HG03521 (cell line): Measurements from ENCODE around the gene CLCN6.

Experiments
- ATAC-seq: cut with Tn5 transposase; IDR thresholded peaks from one replicate; pipeline ENCODE4 v1.9.1; 2021; ENCODE audit warnings: mild to moderate bottlenecking, moderate library complexity; ENCODE audit not compliant: unreplicated experiment

Gene CLCN6

GRCh38 chr1:11778844-11779623 lies 27.0 kb upstream of the CLCN6 start:
- no peak for ATAC-seq

- ATAC-seq, result no peak
Observed at GRCh38 chr1:11779715-11780379, 26.1 kb upstream of the CLCN6 start.

- ATAC-seq, result no peak
Observed at GRCh38 chr1:11780380-11781147, 25.4 kb upstream of the CLCN6 start.

- ATAC-seq, result no peak
Observed at GRCh38 chr1:11781297-11781696, 24.7 kb upstream of the CLCN6 start.

GRCh38 chr1:11782127-11782708 lies 23.8 kb upstream of the CLCN6 start:
- no peak for ATAC-seq

- ATAC-seq, result no peak
Observed at GRCh38 chr1:11783556-11783955, 22.4 kb upstream of the CLCN6 start.

- ATAC-seq, result no peak
Observed at GRCh38 chr1:11784256-11784992, 21.6 kb upstream of the CLCN6 start.

GRCh38 chr1:11784993-11785769 lies 20.8 kb upstream of the CLCN6 start:
- ATAC-seq, result no peak

GRCh38 chr1:11786168-11786567 lies 19.8 kb upstream of the CLCN6 start:
- ATAC-seq, result no peak

- no peak for ATAC-seq
Observed at GRCh38 chr1:11787251-11787803, 18.7 kb upstream of the CLCN6 start.

GRCh38 chr1:11787804-11788436 lies 18.1 kb upstream of the CLCN6 start:
- ATAC-seq, result no peak

GRCh38 chr1:11788549-11789053 lies 17.4 kb upstream of the CLCN6 start:
- ATAC-seq, result no peak

GRCh38 chr1:11789126-11790067 lies 16.6 kb upstream of the CLCN6 start:
- ATAC-seq, result no peak

GRCh38 chr1:11790101-11790879 lies 15.7 kb upstream of the CLCN6 start:
- no peak for ATAC-seq

- no peak for ATAC-seq
Observed at GRCh38 chr1:11790880-11791715, 14.9 kb upstream of the CLCN6 start.

GRCh38 chr1:11792106-11792505 lies 13.9 kb upstream of the CLCN6 start:
- ATAC-seq, result no peak
